GM18858 (cell line): ENCODE measurements around the gene KCNT2.
"Not testable (repeated sequence)": the region's sequence is repeated elsewhere in the genome, so short reads cannot be mapped to it uniquely, and the experiment has no call there.

Experiments used
- ATAC-seq: cut with Tn5 transposase; IDR thresholded peaks from one replicate; pipeline ENCODE4 v1.9.1; 2021; ENCODE audit not compliant: unreplicated experiment

Gene KCNT2

DNA sequence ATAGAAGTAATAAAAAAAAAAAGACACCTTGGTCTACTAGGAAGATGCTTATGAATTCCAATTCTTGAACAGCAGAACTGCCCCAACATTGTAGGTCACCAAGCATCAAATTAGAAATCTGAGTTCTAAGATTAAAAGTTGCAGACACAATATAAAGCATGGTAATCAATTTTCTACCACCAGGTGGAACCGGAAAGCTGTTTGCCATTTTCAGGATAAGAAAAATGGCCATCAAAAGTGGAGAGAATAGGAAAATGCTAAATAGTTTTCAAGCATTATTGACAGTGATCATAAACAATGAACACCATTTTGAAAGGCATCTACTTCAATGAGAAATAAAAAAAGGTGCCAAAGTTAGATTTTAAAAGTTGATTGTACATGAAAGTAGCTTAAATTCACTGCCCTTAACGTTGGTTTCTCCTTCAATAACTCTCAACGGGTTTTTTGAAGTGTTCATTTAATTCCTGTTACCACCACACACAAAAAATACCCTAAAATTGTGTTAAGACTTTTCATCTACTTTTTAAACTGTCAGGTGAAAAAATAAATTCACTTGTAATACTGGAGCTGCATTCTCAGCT is 252.9 kb downstream of the KCNT2 start:
- ATAC-seq = no peak

DNA sequence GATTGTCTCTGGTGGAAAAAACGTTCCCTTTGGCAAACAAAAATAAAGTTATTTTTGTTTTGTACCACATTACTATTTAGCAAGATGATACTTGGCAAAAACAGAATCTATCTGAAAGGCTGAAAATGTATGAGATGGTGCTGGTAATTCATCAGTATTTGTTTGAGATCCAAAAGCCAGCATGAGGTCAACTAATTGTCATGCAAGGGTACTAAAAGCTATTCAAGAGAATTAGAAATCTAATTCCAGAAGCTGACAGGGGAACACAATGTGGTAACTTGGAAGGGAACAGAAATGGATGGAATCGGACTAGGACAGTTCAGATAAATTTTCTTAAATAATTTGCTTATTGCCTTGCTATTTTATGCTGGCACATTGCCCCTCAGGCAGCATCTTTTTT is 263.8 kb downstream of the KCNT2 start:
- no peak for ATAC-seq

DNA sequence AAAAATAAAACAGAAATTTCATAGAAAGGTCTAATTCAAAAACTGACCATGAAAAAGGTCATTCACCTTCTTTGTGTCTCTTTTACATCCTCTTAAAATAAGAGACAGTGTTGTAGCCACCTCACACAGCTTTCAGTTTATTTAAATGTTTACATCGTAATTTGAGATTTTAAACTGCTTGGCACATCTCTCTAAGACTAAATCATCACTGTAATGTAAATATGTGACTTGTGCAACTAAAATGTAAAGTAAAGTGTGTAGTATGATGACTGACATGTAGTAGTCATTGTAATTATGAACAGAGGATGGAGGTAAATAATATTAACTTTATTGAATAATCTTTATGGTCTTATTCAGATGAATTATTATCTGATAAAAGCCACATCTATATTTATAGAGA is 283.9 kb downstream of the KCNT2 start:
- no peak for ATAC-seq

DNA sequence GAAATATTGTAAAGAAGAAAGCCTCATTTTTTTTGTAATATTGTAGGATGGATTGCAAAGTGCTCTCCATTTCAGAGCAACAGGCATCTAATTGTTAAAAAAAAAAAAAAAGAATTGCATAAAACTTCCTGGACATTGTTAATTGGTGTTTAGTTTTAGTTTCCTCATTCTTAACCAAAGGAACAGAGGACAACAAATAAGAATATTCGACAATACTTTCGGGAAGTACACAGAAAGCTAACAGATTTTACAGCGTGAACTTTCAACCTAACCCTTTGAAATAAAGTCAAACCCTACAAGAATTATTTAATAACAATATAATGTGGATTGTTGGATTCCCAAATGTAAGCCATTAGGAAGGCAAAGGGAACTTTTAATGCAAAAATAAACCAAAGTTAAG is 284.4 kb downstream of the KCNT2 start:
- ATAC-seq = no peak

DNA sequence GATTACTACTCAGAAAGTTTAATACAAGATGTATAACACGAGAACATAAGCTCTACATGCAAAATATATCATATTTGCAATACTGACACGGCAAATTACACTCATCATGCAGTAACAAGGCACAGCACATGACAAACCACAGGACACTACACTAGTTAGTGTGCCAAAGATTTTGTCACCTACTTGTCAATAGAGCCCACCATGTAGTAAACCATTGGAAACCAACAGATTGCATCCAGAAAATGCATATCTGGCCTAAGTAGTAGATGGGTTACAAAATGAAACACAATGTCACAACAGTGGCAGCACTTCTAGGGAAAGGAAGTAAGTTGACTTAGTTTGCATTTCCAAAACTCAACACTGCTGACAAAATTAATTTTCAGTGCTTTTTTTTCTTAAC is 288.9 kb downstream of the KCNT2 start:
- no peak for ATAC-seq

DNA sequence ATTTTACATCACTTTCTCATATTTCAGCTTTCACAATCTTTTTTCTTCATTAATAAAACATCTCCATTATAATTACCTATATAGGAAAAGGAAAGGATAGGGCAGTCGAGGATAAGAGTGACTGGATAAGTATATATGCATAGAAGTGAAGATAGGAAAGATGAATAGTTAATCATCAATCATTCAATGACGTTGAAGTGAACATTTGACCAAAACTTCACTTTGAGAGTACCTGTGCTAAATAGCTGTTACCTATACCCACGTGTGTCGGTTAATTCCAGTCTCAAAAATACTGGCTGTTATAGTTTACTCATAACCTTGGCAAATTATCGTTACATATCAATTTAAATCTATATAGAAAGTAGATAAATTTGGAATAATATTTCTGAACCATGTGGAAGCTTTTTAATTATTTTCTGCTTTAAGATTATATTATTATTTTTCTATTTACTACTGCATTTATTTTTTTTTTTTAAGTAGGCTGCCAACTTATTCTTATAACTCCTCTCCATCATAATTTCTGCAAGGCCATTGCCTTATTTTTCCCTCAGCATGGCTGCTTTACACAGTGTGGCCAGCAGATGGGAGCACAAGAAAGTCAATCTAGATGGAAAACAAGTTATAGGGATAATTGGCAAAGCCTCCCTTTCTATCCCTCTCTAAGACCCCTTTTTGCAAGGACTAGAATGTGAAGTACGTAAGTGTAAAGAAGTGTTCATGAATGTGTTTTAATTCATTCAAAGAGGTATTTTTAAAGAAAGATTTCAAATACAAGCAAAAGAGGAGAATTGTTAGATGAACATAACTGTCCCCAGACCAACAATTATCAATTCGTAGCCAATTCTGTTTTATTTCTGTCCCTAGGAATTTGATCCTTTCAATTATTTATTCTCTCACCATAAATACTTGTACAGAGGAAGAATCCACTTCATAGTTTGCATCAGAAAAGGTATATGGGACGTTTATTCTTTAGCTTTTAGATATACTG is 290.4 kb downstream of the KCNT2 start:
- ATAC-seq = no peak

DNA sequence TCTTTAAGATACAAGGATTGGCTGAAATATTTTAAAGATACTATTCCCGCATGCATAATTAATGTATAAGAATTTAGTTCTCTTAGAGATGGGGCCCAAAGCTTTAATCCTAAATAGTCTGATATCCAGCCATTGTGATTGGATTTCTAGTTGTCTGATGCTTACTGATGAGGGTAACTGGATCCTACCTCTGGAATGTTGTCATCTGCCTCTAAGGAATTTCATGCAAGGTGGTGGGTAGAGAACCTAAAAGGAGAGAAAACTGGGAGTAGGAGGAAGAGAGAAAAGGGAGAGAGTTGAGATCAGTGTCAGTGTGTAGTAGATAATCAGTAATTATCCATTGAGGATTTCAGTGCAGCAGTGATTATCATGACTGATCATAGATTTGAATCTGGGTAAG is 295.5 kb downstream of the KCNT2 start:
- ATAC-seq = no peak

DNA sequence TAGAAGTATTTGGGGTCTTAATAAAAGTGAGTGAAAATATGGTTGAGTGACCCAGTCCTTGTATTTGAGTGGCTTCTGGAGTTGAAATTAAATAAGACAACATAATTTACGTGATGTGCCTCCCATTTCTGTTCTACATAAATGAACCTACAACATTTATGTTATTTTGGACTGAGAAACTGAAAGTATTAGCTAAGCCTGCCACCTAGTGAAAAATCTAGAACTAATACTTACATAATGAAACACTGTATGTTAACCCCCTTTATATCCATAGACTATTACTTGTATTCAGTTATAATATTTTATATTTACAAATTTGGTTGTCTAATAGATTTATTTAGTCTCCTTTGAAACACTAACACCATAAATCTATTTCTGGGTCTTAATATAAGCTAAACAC is 298.9 kb downstream of the KCNT2 start:
- ATAC-seq = no peak

DNA sequence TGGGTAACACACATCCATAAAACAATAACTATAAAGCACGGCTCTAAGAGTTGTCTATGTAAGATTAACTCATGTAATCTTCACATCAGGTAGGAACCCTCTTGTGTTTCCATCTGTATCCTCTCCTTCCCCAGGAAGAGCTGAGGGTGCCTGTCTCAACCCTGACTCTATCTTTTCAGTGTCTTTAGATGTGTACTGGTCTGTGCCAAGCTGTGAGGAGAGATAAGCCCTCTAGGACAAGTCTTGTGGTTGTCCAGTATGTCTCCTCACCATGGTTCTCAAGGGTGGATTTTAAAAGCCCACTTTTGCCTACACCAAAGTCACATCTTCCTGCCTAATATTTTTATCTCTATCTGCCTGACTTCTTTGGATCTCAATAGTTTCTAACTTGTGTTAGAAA is 300.1 kb downstream of the KCNT2 start:
- no peak for ATAC-seq

DNA sequence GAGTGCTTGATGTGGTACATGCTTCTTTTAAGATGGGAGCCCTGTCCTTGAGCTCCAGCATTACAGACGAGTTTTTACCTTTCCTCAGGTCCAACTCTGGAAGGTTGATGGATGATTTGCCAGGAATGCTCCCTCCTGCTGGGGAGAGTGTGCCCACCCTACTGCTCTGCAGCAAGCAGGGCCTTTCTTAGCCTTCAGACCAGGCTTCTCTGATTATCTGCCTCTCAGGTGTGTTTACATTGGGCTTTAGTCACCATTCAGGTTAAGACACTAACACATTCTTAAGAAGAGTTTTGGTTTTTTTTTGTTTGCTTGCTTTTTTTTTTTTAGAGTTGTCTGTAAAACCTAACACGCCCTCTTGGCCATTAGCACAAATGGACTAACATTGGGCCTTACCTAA is 301.8 kb downstream of the KCNT2 start:
- ATAC-seq = no peak

DNA sequence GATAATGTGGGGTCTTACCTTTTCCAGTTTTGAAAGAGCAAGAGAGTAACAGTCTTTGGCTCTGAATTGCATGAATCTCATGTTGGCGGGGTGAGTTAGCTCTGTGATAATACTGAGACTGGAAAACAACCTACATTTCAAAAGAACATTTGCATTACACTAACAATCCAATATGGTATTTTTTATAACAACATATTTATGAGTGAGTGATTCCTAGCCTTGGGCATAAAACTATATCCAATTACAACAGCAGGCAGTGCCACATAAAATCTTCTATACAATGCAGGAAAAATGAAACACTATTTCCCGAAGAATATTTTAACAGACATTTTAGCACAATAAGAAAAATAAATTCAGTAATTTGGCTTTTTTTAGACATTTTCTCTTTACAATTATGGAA is 303.0 kb downstream of the KCNT2 start:
- ATAC-seq = no peak

DNA sequence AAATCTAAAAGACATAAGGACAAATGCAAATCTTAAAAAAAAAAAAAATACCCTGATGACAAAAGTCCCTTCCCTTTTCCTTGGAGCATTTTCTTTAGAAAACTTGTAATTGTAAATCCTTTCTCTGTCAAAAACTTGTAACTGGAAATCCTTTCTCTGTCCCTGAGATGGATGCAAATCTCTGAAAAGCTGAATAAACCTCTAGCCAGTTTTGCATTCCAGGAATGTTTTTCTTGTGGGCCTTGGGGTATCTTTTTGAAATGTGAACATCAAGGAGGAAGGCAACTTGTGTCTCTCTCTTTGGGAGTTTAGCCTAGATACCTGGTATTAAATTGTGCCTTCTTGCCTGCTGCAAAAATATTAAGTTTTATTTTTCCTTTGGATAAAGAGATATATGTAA is 305.3 kb downstream of the KCNT2 start:
- no peak for ATAC-seq

DNA sequence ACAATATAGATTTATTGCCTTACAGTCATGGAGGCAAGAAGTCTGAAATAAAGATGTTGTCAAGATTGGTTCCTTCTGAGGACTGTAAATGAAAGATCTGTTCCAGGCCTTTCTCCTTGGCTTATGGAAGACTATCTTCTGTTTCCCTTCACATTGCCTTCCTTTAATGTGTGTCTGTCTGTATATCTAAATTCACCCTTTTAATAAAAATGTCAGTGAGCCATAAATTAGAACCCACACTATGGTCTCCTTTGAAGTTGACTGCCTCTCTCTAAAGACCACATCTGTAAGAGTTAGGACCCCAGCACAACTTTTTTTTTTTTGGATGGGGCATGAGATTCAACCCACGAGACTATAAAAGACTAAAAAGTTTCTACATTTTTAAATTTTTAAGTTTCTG is 305.8 kb downstream of the KCNT2 start:
- no peak for ATAC-seq

DNA sequence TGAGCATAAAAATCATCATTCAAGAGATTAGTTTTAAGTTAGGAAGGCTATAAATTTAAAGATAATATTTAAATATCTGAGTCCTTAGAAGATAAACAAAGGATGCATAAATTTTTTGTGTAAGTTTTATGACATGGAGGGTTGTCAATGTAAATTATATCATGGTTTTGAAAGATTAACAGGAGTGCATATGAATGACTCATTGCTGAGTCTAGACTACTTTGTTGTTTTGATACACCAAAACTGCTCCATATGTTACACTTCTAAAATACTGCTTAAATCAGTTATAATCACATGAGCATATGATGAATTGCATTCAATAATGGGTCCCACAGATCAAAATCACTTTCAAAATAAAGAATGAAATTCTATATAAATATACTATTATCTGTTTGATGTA is 312.5 kb downstream of the KCNT2 start:
- ATAC-seq = no peak

DNA sequence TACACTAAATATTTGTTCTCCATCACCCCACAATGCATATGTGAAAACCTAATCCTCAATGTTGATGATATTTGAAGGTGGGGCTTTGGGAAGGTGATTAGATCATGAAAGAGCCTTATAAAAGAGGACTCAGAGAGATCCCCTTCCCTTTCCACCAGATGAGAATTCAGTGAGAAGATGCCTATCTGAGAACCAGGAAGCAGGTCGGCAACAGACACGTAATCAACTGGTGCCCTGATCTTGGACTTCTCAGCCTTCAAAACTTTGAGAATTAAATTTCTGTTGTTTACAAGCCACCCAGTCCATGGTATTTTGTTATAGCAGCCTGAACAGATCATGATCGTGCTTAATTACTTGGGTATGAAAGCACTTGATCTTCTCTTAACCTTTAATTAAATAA is 329.4 kb downstream of the KCNT2 start:
- no peak for ATAC-seq

DNA sequence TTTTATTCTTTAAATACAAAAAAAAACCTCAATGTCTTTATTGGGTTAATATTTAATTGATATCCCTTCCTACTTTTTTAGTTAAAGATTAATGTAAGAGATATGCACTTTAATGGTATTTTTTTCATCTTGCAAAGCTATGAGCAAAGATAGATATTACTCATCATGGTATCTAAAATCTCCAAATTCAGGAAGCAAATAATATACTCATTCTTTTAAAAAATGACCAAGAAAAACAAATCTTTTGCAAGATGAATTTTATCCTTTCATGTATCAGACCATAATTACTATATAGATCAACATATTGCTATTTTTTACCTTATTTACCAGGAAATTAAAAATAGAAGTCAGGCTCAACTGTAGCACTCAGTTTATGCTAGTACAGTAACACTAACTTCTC is 330.4 kb downstream of the KCNT2 start:
- no peak for ATAC-seq

DNA sequence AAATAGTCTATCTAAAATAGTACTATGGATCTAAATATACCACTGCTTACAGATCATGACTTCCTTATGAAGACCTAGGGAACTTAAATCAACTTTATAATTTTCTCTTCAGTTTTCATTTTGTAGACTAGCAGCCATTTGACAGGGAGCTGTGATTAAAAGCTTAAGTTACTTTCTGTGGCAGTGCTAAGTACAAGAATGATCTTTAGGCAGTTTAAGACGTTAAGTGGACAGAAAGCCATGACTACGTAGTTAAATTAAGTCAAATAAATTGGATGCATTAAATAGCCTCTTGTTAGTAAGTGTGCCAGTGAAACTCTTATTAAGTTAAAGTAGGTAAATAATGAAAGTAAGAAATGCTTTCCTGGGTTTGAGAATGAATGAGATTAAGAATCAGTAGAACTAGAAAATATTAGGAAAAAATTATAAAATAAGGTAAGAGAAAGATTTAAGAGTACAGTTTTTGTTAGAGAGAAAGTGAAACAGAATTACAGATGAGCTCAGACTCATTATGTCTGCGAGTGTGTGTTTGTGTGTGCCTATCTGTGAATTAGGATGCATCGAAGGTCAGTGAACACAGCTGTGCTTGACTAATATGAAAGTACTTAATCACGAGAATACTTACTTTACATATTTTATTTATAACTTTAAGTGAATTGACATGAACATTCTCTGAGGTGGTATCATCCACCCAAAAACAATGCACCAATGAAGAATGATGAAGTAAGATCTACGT is 336.9 kb downstream of the KCNT2 start:
- no peak for ATAC-seq

DNA sequence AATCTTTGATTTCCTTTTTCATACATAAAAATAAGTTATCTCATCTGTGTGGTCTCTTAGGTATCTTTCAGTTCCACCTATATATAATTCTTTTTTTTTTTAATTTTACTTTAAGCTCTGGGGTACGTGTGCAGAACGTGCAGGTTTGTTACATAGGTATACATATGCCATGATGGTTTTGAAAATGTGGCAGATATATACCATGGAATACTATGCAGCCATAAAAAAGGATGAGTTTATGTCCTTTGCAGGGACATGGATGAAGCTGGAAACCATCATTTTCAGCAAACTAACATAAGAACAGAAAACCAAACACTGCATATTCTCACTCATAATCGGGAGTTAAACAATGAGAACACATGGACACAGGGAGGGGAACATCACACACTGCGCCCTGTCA is 345.2 kb downstream of the KCNT2 start:
- ATAC-seq = not testable (repeated sequence)

DNA sequence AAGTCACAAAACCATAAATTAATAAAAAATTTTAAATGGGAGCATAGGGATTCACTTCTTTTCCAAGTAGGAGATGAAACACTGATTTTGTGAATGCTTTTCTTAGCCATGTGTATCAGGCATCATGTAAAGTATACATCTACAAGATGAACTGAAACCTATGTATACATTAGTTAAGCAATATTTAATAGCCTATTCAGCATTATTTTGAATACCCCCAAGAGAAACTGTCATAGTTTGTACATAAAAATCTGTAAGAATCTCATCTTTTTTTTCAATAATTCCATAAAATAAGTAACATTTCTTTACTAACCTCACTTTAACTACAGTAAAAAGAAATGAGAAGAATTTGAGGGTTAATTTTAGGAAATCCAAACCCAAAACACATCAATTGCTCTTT is 348.0 kb downstream of the KCNT2 start:
- ATAC-seq = no peak

DNA sequence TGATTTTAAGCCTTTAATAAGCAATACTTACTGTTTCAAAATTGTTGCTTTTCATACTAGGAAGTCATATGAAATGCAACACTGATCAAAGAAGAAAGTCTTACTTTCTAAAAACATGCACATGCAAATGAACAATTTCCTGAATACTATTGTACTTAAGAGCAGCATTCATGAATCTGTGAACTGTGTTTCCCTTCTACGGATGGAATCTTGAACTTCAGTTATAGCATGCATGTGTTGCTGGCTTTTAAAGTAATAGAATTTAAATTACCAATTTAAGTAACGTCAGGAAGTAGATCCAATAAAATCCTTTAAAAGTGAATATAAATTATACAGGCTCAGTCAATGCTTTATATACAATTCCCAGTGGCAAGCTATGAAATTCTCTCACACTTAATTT is 348.9 kb downstream of the KCNT2 start:
- no peak for ATAC-seq

DNA sequence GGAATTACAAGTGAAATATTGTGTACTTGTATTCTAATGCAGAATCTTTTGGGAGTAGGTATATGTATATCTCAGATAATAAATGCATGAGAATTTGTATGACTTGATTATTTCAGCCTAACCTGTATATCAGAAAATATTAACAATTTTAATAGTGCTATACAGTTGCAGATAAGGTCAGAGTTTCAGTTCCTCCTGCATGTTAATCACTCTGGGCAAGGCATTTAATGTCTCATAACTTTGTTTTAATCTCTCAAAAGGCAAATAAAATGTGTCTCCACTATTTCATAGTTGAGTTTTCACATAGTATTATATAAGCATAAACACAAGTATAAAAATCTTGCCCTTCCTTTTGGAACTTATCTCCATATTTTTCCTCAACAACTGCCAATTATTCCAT is 352.5 kb downstream of the KCNT2 start:
- no peak for ATAC-seq

DNA sequence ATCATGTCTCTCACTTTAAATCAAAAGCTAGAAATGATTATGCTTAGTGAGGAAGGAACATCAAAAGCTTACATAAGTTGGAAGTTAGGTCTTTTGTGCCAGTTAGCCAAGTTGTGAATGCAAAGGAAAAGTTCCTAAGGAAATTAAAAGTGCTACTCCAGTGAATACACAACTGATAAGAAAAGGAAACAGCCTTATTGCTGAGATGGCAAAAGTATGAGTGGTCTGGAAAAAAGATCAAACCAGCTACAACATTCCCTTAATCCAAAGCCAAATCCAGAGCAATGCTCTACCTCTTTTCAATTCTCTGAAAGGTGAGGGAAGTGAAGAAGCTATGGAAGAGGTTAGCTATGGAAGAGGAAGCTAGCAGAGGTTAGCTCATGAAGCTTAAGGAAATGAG is 378.7 kb downstream of the KCNT2 start:
- ATAC-seq = no peak
